Midbrain (tissue), 1 donor: ENCODE results near the gene MNT.
A peak's percentile ranks its signal among the peaks of the same experiment; 100 is the strongest.

Experiments
- DNase-seq: peaks from one replicate; lab custom pipeline; 2025; lab: John Stamatoyannopoulos, UW

The MNT gene

DNA sequence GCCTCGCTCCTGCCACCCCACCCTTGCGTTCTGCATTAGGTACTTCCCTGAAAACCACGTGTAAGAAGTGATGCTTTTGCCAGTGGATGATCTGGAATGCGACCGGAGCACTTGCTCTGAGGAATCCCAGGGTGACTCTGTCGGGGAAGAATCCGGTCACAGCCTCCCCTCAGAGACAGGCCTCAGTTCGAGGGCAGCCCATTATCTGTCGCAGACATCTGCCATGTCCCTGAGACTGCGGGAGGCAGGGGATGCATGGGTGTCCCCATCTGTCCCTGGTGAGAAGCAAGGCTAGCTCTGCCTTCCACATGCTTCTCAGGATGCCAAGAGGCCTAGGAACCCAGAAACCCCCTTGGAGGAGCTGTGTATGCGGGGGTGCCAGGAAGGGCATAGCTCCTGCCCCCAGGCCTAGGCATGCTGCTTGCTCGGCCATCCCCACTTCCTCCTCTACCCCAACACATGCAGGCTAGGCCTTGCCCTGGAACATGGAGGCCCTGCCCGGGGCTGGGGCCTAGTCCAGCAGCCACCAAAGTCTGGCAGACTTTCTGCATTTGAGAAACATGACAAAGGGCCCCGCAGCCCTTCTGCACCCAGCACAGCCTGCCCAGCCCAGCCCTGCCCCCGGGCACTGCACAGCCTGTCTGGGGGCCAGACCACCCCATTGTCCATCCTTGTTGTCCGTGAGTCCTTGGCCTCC, 20.5 kb downstream of the MNT start:
- DNase-seq, result no peak

DNA sequence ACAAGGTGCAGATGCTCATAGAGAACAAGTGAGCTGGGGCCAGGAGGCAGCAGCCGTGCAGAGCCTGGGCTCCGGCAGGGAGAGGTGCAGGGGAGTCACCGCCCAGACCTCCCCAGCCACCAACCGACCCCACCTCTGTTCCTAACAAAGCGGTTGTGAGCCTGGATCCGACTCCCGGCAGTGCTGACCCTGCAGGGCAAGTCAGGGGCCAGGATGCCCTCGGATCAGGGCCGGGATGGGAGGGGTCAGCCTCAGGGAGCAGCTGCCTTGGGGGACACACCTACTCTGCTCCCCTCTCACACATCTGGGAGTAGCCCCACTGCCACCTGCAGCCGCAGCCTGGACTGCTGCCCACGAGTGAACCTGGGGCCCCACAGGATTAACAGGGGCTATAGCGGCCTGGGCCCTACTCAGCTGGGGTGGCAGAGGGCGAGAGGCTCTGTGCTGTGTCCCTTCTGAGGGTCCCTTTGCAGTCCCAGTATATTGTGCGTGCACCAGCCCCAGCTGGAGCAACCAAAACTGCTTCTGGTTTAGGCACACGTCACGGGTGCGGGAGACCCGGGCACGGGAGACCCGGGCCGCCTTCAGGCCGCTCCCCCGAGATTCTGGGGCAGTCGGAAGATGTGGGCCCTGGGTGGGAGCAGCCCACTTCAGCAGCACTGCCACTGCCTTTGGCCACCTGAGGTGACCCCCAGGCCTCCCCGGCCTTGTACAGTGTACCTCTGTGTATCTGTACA, 21.2 kb downstream of the MNT start:
- no peak for DNase-seq

DNA sequence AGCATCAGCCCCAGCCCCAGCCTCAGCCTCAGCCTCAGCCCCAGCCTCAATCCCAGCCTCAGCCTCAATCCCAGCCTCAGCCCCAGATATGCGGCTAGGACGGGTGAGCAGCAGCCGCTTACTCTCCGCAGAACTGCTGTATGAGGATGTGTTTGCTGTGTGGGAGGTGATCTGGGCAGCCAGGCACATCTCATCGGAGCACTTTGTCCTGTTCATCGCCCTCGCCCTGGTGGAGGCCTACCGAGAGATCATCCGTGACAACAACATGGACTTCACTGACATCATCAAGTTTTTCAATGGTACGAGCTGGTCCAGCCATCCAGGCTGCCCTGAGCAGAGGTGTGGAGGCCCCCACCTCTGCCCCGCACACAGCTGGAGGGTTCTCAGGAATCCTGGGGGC, 22.0 kb downstream of the MNT start:
- DNase-seq, result no peak

DNA sequence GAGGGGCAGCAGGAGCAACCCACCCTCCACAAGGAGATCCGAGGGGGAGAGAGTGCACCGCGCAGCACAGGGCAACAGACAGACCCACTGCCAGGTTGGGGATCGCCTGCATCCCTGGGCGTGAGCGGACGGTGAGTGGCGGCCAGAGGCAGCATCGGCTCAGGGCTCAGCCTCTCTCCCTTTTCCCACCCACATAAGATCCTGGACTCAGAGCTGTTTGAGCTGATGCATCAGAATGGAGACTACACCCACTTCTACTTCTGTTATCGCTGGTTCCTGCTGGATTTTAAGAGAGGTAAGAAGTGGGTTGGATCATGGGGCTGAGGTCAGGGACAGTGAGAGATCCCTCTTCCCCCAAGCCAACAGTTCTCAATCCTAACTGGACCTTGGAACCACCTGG, 23.2 kb downstream of the MNT start:
- no peak for DNase-seq

DNA sequence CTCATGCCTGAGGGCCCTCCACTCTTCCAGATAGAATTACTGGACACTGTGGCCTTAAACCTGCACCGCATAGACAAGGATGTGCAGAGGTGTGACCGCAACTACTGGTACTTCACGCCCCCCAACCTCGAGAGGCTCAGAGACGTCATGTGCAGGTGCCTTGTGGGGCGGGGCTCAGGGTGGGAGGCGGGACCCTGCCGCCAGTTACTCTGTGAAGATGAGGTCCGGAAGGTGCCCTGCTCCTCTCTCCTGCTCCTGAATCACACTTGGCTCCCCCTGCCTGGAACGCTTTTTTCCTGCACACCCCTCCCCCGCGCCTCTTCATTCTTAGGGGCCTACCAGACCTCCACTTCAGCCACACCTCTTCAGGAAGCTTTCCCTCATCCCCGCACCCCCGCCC, 24.8 kb downstream of the MNT start:
- no peak for DNase-seq

DNA sequence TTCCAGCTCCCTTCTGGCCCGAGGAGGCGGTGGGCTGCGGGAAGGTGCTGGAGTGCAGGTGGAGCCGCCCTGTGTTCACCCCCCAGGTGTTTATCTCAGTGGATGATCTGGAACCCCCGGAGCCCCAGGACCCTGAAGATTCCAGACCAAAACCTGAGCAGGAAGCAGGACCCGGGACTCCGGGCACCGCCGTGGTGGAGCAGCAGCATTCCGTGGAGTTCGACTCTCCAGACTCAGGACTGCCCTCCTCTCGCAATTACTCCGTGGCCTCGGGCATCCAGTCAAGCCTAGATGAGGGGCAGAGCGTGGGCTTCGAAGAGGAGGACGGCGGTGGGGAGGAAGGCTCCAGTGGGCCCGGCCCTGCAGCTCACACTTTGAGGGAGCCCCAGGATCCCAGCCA, 25.5 kb downstream of the MNT start:
- no peak for DNase-seq

DNA sequence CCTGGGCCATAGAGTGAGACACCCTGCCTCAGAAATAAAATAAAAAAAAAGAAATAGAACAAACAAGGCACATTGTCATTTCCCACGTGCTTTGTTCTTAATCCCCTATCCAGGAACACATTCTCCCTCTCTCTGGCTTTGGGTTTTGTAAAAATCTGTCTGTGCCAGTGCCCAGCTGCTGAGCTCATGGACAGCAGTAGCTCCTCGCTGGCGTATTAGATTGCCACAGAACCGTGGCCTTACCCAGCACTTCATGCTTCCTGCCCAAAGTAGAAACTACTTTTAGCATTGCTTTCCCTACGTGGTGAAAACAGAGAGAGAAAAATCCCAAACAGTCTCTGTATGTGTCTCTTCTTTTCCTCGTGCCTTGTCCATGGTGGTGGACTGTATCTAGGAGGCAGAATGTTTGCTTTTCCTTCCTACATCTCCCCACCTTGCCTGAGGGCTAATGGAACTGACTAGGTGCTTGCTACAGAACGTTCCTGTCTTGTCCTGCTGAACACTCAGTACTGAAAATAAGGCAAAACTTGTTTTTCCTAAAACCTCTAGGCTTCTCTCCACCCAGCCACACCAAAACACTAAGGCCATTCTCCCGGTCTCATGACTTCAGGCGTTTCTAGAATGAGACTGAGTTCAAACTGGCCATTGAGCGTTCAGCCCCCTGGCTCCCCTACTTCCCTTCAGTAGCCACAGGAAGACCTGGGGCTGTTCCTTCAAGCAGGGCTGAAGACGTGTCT, 26.1 kb downstream of the MNT start:
- DNase-seq, result no peak

DNA sequence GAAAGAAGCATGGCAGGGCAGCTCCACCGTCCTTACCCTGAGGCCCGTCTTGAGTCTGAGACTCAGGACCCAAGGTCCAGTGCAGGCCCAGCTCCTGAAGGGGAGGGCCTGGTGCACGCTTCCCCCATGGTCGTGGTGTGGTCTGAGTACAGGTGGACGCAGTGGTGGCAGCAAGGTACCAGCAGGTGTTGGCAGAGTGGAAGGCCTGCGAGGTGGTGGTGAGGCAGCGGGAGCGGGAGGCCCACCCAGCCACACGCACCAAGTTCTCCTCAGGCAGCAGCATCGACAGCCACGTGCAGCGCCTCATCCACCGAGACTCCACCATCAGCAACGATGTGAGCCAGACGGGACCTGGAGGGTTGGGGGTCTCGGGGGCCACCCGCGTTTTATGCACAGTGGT, 27.7 kb downstream of the MNT start:
- no peak for DNase-seq

DNA sequence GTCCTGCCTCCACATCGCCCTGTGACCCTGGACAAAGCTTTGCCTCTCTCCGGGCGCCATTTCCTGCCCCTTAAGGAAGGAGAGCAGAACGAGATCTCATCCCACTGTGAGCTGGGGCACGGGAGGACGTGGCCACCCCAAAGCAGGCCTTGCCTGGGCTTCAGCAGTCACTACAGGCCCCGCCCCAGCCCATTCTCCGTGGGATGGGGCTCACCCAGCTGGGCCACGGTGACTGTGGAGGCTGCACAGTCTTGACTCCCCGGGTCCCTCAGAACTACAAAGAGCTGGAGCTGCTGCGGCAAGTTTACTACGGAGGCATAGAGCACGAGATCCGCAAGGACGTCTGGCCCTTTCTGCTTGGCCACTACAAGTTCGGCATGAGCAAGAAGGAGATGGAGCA, 28.2 kb downstream of the MNT start:
- DNase-seq, result no peak

DNA sequence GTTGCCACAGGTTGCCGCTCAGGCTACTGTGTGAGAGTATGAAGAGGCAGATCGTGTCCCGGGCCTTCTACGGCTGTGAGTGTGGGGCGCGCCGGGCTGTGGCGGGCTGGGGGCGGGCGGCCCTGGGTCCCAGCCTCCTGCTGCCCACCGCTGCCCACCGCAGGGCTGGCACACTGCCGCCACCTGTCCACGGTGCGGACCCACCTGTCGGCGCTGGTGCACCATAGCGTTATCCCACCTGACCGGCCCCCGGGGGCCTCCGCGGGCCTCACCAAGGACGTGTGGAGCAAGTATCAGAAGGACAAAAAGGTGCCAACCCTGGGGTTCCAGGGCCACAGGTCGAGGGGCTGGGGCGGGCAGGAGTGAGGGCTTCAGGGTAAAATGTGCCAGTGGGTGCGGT, 28.7 kb downstream of the MNT start:
- DNase-seq, result no peak

DNA sequence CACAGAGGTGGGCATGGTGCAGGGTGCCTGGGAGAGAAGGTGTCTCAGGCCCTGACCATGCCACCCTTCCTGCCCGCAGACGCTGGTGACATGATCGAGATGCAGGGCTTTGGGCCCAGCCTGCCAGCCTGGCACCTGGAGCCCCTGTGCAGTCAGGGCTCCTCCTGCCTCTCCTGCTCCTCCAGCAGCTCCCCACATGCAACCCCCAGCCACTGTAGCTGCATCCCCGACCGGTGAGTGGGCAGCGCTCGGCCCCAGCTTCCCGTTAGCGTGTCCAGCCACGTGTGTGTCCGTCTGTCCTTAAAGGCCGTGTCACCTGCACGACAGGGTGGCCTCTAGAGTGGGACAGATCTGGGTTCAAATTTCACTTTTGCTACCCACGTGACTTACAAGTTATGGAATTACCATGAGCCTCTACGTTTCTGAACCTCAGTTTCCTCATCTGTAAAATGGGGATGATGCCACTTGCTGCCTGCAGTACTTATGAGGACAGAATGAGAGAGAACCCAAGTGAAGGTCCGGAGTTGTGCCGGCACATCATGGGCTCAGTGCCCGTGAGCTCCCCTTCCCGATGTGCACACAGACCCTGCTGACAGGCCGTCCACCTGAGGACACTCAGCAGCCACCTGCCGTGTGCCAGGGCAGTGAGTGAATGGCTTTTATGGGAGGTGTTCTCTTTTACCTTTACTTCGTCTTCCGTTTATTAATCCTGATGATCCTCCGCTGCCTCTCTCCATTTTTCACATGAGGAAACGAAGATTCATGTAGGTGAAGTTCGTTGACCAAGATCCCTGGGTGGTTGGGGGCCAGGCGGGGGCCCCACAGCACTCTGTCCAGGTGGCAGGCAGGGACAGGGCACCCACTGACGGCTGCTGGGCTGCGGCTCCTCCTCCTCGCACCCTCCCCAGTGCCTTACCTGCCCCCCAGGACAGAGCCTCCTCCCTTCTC, 29.4 kb downstream of the MNT start:
- no peak for DNase-seq

DNA sequence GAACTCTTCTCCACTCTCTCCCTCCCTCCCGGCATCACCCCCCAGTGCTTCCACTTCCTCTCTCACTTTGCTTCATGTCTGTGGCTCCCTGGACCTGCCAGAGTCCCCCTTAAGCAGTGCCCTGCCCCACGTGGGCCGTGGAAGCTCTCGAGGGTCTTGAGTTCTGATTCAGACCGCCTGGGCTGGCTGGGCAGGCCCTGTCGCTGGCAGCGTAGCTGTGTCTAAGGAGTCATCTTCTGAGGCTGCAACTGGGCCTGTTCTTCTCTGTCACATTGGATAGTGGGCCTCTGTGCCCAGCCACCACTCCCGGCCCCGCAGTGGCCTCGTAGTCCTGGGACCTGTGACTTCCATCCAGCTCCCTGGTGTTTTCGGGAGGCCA, 30.7 kb downstream of the MNT start:
- no peak for DNase-seq

DNA sequence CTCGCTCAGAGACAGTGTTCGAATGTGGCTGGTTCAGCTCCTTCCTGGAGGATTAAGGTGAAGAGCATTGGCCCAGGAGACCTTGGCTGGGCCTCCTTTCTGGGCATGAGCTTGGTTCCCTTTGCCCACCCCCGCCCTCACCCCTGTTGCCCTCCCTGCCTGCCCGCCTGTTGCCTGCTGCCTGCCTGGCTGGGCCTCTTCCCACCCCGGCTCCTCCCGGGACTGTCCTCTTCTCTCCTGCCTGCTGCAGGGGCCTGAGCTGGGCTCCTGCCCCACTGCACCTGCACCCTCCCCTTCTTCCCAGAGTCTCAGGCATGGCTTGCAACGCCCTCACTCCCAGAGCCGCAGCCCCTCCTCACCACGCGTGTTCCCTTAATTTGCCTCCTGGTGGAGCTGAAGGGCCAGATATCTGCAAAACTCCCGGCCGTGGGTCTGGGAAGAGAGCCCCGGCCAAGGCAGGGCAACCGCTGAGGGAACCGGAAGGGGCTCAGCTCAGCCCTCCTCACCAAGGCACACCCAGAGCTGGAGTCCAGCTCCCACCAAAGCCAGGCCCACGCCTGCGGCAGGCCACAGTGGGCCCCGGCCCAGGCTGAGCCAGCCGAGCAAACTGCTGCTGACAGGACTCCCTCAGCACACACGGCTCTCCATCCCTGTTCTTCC, 31.2 kb downstream of the MNT start:
- no peak for DNase-seq

DNA sequence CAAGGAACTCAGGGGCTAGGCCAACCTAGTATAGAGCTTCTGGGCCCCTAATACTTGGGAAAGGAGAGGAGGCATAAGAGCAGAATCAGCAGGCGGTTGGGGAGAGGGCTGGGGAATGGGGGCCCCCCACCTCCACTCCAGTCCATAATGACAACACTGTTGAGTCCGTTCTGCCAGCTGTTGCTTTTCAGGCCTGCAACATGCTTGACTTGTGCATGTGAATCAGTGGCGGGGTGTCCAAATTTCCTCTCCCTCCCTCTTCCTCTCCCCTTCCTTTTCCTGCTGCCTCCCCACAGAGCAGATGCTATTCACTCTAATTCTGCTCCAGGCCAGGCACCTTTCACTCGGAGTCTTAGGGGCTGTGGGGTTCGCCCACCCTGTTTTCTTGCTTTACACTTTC, 31.8 kb downstream of the MNT start:
- no peak for DNase-seq

DNA sequence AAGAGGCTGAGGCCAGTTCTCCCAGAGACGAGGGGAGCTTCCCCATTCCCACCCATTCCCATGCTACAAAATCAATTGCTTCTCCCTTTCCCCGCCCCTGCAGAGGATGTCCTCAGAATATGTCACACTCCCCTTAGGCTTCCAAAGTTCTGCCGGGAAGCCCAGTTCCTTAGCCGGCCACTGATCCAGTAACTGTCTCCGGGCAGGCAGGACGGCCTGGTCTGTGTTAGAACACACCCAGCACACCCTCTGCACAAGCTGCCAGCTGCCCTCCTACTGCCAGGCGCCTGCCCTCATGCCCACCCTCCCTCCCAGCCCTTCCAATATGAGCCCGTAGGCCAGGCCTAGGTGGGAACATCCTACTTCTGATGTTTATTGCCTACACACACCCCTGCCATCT, 32.5 kb downstream of the MNT start:
- no peak for DNase-seq

DNA sequence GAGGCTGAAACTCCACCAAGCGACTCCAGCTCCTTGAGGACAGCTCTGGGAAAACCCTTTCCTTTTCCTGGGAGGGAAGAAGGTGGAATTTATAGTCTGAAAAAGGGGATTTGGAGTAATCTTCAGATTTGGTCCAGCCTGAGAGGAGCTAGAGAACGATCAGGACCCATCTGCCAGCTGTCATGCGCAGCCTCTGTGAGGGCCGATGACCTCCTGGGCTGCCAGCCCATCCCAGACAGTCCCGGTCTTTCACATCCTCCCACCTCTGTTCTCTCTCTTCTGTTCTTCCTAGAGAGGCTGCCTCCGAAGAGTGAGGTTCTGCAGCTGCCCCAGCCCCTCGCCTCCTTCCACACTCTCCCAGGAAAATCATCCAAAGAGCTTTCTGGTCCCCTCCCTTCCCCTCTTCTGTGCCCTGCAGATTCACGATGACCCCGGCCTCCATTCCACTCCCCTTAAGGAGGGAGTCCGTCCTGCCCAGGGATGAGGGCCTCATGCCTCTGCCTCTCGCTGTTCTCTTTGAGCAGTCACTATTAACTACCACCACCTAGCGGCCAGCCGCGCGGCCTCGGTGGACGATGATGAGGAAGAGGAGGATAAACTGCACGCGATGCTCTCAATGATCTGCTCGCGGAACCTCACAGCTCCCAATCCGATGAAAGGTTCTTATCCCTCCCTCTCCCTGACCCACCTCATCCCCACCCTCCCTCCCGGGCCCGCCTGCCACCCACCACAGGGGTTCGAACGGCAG, 33.9 kb downstream of the MNT start:
- no peak for DNase-seq

DNA sequence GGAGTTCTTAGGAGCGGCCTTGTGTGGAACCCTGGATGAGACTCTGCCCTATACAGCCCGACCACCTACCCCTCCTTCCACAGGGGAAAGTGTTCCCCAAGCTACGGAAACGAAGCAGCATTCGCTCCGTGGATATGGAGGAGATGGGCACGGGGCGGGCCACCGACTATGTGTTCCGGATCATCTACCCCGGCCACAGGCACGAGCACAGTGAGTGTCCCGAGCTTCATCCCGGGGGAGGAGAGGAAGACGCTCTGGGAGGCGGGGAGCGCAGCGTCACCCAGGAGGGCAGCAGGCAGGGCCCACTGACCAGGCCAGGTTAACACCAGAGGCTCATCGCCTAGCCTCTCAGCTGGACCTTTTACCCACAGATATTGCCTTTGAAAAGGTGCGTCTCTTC, 35.7 kb downstream of the MNT start:
- no peak for DNase-seq

DNA sequence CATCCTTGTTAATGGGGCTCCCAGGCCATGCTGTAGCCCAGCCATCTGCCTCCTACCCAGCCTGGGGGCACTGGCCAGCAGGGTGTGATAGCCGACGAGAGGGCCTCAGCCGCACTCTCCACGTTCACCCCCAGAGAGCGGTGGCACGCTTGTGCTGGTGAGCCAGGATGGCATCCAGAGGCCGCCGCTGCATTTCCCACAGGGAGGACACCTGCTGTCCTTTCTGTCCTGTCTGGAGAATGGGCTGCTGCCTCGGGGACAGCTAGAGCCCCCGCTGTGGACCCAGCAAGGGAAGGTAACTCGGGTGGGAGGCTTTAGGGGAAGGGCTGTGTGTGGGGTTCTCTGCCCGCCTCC, 36.1 kb downstream of the MNT start:
- no peak for DNase-seq

DNA sequence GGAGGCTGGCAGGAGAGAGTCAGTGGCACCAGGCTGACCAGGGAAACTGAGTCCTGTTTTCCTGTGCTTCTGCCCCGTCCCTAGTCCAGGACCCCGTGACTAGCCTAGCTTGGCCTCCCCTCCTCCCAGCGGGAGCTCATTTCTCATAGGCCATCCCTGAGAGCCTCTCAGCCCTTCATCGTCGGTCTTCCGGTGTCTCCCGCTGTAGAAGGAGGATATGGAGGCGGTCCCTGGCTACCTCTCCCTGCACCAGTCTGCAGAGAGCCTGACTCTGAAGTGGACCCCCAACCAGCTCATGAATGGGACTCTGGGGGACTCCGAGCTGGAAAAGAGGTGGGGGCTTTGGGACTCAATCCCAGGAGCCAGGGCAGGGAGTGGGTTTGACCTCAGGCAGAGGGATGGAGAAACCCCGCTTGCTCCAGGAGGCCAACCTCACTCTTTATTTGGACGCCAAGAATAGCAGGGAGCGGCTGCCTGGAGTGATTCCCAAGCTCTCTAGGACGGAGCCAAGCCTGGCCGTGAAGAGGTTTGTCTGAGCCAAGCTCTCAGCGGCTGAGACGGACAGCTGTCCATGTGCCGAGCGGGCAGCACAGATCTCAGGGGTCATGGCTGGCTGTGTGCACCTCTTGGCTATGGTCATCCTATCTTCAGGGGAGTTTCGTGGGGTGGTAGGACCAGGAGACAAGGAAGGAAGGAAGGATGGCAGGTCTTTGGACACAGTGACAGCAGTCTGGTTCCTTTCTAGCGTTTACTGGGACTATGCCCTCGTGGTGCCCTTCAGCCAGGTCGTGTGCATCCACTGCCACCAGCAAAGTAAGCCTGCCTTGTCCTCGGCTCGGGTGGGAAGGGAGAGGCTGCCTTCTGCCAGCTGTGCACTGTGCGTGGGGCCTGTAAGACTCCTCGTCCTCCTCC, 36.8 kb downstream of the MNT start:
- DNase-seq, result peak; percentile 27

DNA sequence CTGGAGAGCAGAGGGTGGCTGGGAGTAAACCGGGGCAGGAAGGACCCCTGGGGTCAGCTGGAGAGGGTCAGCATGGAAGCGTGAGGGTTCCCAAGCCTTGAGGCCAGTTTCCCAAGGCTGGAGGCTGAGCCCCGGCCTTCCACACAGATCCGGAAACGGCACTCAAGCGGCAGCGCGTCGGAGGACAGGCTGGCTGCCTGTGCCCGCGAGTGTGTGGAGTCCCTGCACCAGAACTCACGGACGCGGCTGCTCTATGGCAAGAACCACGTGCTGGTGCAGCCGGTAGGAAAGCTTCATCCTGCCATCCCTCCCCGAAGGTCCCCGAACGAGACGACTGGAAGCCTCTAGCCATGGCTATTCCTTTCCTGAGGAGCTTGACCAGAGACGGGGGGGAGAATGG, 37.5 kb downstream of the MNT start:
- DNase-seq, result no peak
